Neural progenitor cell (in vitro differentiated cells): ENCODE results near the gene VPS8. TPM values are rescaled to one million over a fixed set of nuclear protein-coding genes. Genes with fewer than 3 reads are reported as not detected.
A peak's percentile ranks its signal among the peaks of the same experiment; 100 is the strongest.
"Not testable (repeated sequence)": the region's sequence is repeated elsewhere in the genome, so short reads cannot be mapped to it uniquely, and the experiment has no call there.

Source experiments
- DNase-seq: peaks from one replicate; pipeline ENCODE4 v3.0.0-alpha.2; 2016; ENCODE audit warnings: low spot score
- H2AFZ ChIP-seq: fragments of 200-600 bp; sonication (generic); replicated peaks from 2 replicates; pipeline ENCODE4 v1.6.1; 2016; ENCODE audit warnings: antibody characterized with exemption
- H3F3A ChIP-seq: fragments of 200-600 bp; sonication (generic); 2 replicates; pipeline ENCODE4 v1.6.1; 2016; ENCODE audit warnings: antibody characterized with exemption, low read depth
- H3K27ac ChIP-seq: fragments of 200-600 bp; sonication (generic); 2 replicates; pipeline ENCODE4 v1.5.1; 2016; ENCODE audit warnings: mild to moderate bottlenecking
- H3K27me3 ChIP-seq: fragments of 200-600 bp; sonication (generic); 2 replicates; pipeline ENCODE4 v1.6.1; 2016; ENCODE audit warnings: mild to moderate bottlenecking, moderate library complexity
- H3K36me3 ChIP-seq: fragments of 200-600 bp; sonication (generic); 2 replicates; pipeline ENCODE4 v1.5.1; 2016
- H3K4me1 ChIP-seq: fragments of 200-600 bp; sonication (generic); 2 replicates; pipeline ENCODE4 v1.6.1; 2016; ENCODE audit warnings: mixed run types
- H3K4me2 ChIP-seq: fragments of 200-600 bp; sonication (generic); 2 replicates; pipeline ENCODE4 v1.6.1; 2016
- H3K4me3 ChIP-seq: fragments of 200-600 bp; sonication (generic); 2 replicates; pipeline ENCODE4 v1.5.1; 2016
- H3K79me2 ChIP-seq: fragments of 200-600 bp; sonication (generic); 2 replicates; pipeline ENCODE4 v1.6.1; 2016; ENCODE audit warnings: low read depth
- H3K9ac ChIP-seq: fragments of 200-600 bp; sonication (generic); 2 replicates; pipeline ENCODE4 v1.6.1; 2016
- H3K9me3 ChIP-seq: fragments of 200-600 bp; sonication (generic); 2 replicates; pipeline ENCODE4 v1.5.1; 2016; ENCODE audit warnings: low read depth
- H4K20me1 ChIP-seq: fragments of 200-600 bp; sonication (generic); 2 replicates; pipeline ENCODE4 v1.6.1; 2016; ENCODE audit warnings: low read depth
- H3K27ac Mint-ChIP-seq: 3 replicates; pipeline ENCODE4 v1.8.0; 2021; ENCODE audit warnings: mixed read lengths
- H3K27me3 Mint-ChIP-seq: 2 replicates; pipeline ENCODE4 v1.8.0; 2022; ENCODE audit warnings: low read depth, mild to moderate bottlenecking, inconsistent platforms, moderate library complexity, mixed read lengths; ENCODE audit not compliant: insufficient read depth
- H3K36me3 Mint-ChIP-seq: 3 replicates; pipeline ENCODE4 v1.8.0; 2021; ENCODE audit warnings: mixed read lengths
- H3K4me1 Mint-ChIP-seq: 3 replicates; pipeline ENCODE4 v1.8.0; 2021; ENCODE audit warnings: mixed read lengths
- H3K4me3 Mint-ChIP-seq: 3 replicates; pipeline ENCODE4 v1.8.0; 2021; ENCODE audit warnings: mild to moderate bottlenecking, moderate library complexity, mixed read lengths
- H3K9me3 Mint-ChIP-seq: 3 replicates; pipeline ENCODE4 v1.8.0; 2020; ENCODE audit warnings: mixed read lengths
- EZH2 ChIP-seq: fragments of 200-600 bp; sonication (generic); IDR thresholded peaks from 2 replicates; pipeline ENCODE4 v1.6.1; 2017; ENCODE audit warnings: antibody characterized with exemption, mild to moderate bottlenecking, moderate library complexity
- EZH2phosphoT487 ChIP-seq: fragments of 200-600 bp; sonication (generic); IDR thresholded peaks from 2 replicates; pipeline ENCODE4 v1.6.1; 2017; ENCODE audit warnings: antibody characterized with exemption
- total RNA-seq: library from RNA; depleted of rRNA; stranded (reverse); fragments of >200 nt; gene quantifications from 2 replicates; pipeline ENCODE4 v1.2.3, GENCODE V29; 2015; ENCODE audit warnings: low replicate concordance
- TF ChIP-seq, protein P1 (sequence below): fragments of 200-600 bp; sonication (generic); IDR thresholded peaks from 2 replicates; pipeline ENCODE4 v1.5.1; 2017; ENCODE audit warnings: antibody characterized with exemption, mild to moderate bottlenecking

VPS8 gene
- total RNA-seq, 1 donor from 2014 or later = 93.1 TPM

DNA sequence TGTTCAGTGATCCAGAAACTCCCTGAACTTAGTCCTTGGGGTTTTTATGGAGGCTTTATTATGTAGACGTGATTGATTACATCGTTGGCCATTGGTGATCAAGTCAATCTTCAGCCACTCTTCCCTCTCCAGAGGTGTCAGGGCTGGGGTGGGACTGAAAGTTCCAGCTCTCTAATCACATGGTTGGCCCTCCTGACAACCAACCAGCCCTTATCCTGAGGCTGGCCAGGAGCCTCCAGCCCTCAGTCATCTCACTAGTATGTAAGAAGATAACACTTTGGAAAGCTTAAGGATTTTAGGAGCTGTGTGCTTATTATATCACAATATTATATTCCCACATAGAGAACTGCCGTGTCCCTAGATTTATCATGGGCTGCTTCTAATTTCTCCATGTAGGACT, 142.3 kb downstream of the VPS8 start:
- no peak overlapping the region for H3K27ac Mint-ChIP-seq
- TF ChIP-seq, protein P1, sequence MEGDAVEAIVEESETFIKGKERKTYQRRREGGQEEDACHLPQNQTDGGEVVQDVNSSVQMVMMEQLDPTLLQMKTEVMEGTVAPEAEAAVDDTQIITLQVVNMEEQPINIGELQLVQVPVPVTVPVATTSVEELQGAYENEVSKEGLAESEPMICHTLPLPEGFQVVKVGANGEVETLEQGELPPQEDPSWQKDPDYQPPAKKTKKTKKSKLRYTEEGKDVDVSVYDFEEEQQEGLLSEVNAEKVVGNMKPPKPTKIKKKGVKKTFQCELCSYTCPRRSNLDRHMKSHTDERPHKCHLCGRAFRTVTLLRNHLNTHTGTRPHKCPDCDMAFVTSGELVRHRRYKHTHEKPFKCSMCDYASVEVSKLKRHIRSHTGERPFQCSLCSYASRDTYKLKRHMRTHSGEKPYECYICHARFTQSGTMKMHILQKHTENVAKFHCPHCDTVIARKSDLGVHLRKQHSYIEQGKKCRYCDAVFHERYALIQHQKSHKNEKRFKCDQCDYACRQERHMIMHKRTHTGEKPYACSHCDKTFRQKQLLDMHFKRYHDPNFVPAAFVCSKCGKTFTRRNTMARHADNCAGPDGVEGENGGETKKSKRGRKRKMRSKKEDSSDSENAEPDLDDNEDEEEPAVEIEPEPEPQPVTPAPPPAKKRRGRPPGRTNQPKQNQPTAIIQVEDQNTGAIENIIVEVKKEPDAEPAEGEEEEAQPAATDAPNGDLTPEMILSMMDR = no peak
- TF ChIP-seq EZH2phosphoT487 = no peak
- no peak for TF ChIP-seq EZH2

DNA sequence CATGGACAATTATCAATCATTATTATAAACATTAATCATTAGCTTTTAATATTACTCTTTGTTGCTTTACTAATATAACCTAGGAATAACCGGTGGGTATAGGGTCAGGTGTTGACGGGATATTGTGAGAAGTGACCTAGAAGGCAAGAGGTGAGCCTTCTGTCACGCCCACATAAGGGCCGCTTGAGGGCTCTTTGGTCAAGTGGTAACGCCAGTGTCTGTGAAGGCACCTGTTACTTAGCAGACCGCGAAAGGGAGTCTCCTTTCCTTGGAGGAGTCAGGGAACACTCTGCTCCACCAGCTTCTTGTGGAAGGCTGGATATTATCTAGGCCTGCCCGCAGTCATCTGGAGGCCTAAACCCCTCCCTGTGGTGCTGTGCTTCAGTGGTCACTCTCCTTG, 142.9 kb downstream of the VPS8 start:
- H3K4me1 ChIP-seq = peaks cover 11% of the 10 kb centered on the region
- not testable (repeated sequence) for H3K9ac ChIP-seq, H3K9me3 Mint-ChIP-seq, H3K27ac ChIP-seq, H3K36me3 Mint-ChIP-seq, H2AFZ ChIP-seq, H3K27ac Mint-ChIP-seq, H3K27me3 Mint-ChIP-seq, H3K4me1 Mint-ChIP-seq, H3K4me2 ChIP-seq, DNase-seq, H3K27me3 ChIP-seq, H3K4me3 ChIP-seq, H3K79me2 ChIP-seq, H3K9me3 ChIP-seq, H3K36me3 ChIP-seq, H3K4me3 Mint-ChIP-seq, H4K20me1 ChIP-seq, H3F3A ChIP-seq

More for the DNA sequence above, 142.3 kb downstream of the VPS8 start:
- Histone ChIP-seq H3K9ac (no peak overlapping the region), H3K4me3 (no peak overlapping the region), H3F3A (no peaks in the 10 kb centered on the region), H4K20me1 (no peaks in the 10 kb centered on the region), H3K79me2 (no peaks in the 10 kb centered on the region), H3K4me2 (no peak overlapping the region), H3K4me1 (peaks cover 11% of the 10 kb centered on the region), H3K27ac (no peak overlapping the region), H3K27me3 (no peaks in the 10 kb centered on the region), H2AFZ (no peak overlapping the region), H3K9me3 (no peaks in the 10 kb centered on the region), H3K36me3 (no peaks in the 10 kb centered on the region)
- Mint-ChIP-seq H3K27me3 (no peaks in the 10 kb centered on the region), H3K4me1 (no peaks in the 10 kb centered on the region), H3K4me3 (no peak overlapping the region), H3K36me3 (peaks cover 2% of the 10 kb centered on the region), H3K9me3 (no peaks in the 10 kb centered on the region)
- no peak for DNase-seq

- no peak overlapping the region for H3K27ac Mint-ChIP-seq
Measured at GRCh38 chr3:184965639-184966430, 153.9 kb downstream of the VPS8 start.

DNA sequence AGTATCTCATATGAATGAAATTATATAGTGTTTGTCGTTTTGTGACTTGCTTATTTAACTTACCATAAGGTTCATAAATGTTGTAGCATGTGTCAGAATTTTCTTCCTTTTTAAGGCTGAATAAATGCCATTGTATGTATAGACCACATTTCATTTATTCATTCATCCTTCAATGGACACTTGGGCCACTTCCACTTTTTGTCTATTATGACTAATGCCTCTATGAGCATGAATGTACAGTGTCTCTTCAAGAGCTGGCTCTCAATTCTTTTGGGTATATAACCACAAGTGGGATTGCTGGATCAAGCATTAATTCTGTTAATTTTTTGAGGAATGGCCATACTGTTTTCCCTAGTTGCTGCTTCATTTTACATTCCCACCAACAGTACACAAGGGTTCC, 156.1 kb downstream of the VPS8 start:
- TF ChIP-seq, protein P1 = no peak
- TF ChIP-seq EZH2 (no peak), EZH2phosphoT487 (no peak)
- no peak overlapping the region for H3K27ac Mint-ChIP-seq
- peaks cover 13% of the 10 kb centered on the region for H3K36me3 Mint-ChIP-seq
- no peak overlapping the region for H3K27ac ChIP-seq
- H2AFZ ChIP-seq = no peak overlapping the region
- H3K9me3 ChIP-seq = no peaks in the 10 kb centered on the region
- H3K4me1 Mint-ChIP-seq = no peaks in the 10 kb centered on the region
- H3K36me3 ChIP-seq = no peaks in the 10 kb centered on the region
- H3K9me3 Mint-ChIP-seq = no peaks in the 10 kb centered on the region
- no peak overlapping the region for H3K4me3 Mint-ChIP-seq
- H3K27me3 Mint-ChIP-seq = no peaks in the 10 kb centered on the region
- H3K4me3 ChIP-seq = no peak overlapping the region
- no peak overlapping the region for H3K9ac ChIP-seq
- no peak overlapping the region for H3K4me2 ChIP-seq
- H4K20me1 ChIP-seq = no peaks in the 10 kb centered on the region
- H3K79me2 ChIP-seq = no peaks in the 10 kb centered on the region
- H3K4me1 ChIP-seq = no peaks in the 10 kb centered on the region
- no peaks in the 10 kb centered on the region for H3K27me3 ChIP-seq
- no peaks in the 10 kb centered on the region for H3F3A ChIP-seq
- DNase-seq = no peak

More at GRCh38 chr3:184965639-184966430, 153.9 kb downstream of the VPS8 start:
- Mint-ChIP-seq H3K36me3 (peaks cover 9% of the 10 kb centered on the region), H3K4me1 (no peaks in the 10 kb centered on the region), H3K27me3 (no peaks in the 10 kb centered on the region), H3K9me3 (no peaks in the 10 kb centered on the region), H3K4me3 (no peak overlapping the region)
- Histone ChIP-seq H3K4me2 (no peak overlapping the region), H3K36me3 (no peaks in the 10 kb centered on the region), H3K79me2 (no peaks in the 10 kb centered on the region), H2AFZ (no peak overlapping the region), H3K4me1 (no peaks in the 10 kb centered on the region), H3F3A (no peaks in the 10 kb centered on the region), H3K9ac (no peak overlapping the region), H4K20me1 (no peaks in the 10 kb centered on the region), H3K9me3 (no peaks in the 10 kb centered on the region), H3K27ac (no peak overlapping the region), H3K4me3 (no peak overlapping the region), H3K27me3 (no peaks in the 10 kb centered on the region)
- TF ChIP-seq, protein P1 = peak; percentile 11
- TF ChIP-seq EZH2 = no peak
- peak; percentile 8 for DNase-seq
